A549 (cell line): ENCODE results near the gene SLC45A1. TPM values are rescaled to one million over a fixed set of nuclear protein-coding genes. Genes with fewer than 3 reads are reported as not detected.

Experiments used
- ATAC-seq, 2 experiments: fragments of 200-7000 bp in 1 of 2; fragments of >200 bp in 1 of 2; cut with Nextera tagmentation in 1 of 2; cut with Tn5 transposase in 1 of 2; 3 replicates each; pipeline versions ENCODE4 v1.8.0 to v1.9.1; 2018 to 2020; ENCODE audit warnings: mild to moderate bottlenecking in 1 of 2, moderate library complexity in 1 of 2
- CTCF ChIA-PET: fragments of 300-600 bp; sonication (Branson Sonifier 250); formaldehyde crosslinking; extraction: SDS; loops from one replicate; lab custom pipeline; 2021; ENCODE audit warnings: antibody characterized with exemption, inconsistent platforms; lab: Yijun Ruan, JAX
- POLR2A ChIA-PET: fragments of 350-600 bp; formaldehyde crosslinking; extraction: SDS; loops from one replicate; lab custom pipeline; 2021; ENCODE audit warnings: antibody characterized with exemption, inconsistent platforms; lab: Yijun Ruan, JAX
- DNase-seq, 2 experiments: peaks; one replicate each; pipeline versions ENCODE4 v3.0.0 to v3.0.0-alpha.2; 2011 to 2016; ENCODE audit warnings: low read depth in 1 of 2, low spot score in 1 of 2
- FAIRE-seq: peaks from 2 replicates; lab custom pipeline; 2011; peaks lifted over from hg19 to GRCh38; lab: Jason Lieb, UNC
- H3K27ac ChIP-seq, 2 experiments: fragments of >200 bp; sonication (Bioruptor Twin); formaldehyde crosslinking; 3 replicates each; pipeline ENCODE4 v1.5.1; 2016 to 2017
- H3K4me1 ChIP-seq: fragments of >200 bp; sonication (Bioruptor Twin); formaldehyde crosslinking; 3 replicates; pipeline ENCODE4 v1.6.1; 2016
- H3K4me2 ChIP-seq: fragments of >200 bp; sonication (Bioruptor Twin); formaldehyde crosslinking; 3 replicates; pipeline ENCODE4 v1.6.1; 2016
- H3K4me3 ChIP-seq: fragments of >200 bp; sonication (Bioruptor Twin); formaldehyde crosslinking; 3 replicates; pipeline ENCODE4 v1.5.1; 2016
- H3K9me3 ChIP-seq: fragments of >200 bp; sonication (Bioruptor Twin); formaldehyde crosslinking; 3 replicates; pipeline ENCODE4 v1.6.1; 2016
- CBX8 ChIP-seq: fragments of 200-600 bp; sonication (generic); IDR thresholded peaks from 2 replicates; pipeline ENCODE4 v1.6.1; 2016
- EHMT2 ChIP-seq: fragments of 200-600 bp; sonication (generic); IDR thresholded peaks from 2 replicates; pipeline ENCODE4 v1.6.1; 2016; ENCODE audit warnings: antibody characterized with exemption, low read depth, mild to moderate bottlenecking, moderate library complexity
- FOSL2 ChIP-seq, 2 experiments: fragments of 450-650 bp in 1 of 2; fragments of >200 bp in 1 of 2; sonication (Bioruptor Twin) in 1 of 2; formaldehyde crosslinking; IDR thresholded peaks; 2 replicates each; pipeline versions ENCODE4 v1.5.0 to v1.6.1; 2016 to 2020; ENCODE audit warnings: mild to moderate bottlenecking in 1 of 2, moderate library complexity in 1 of 2
- GATA3 ChIP-seq: IDR thresholded peaks from 2 replicates; pipeline ENCODE4 v1.6.1; 2012; ENCODE audit warnings: borderline replicate concordance
- HDAC2 ChIP-seq: fragments of 200-600 bp; sonication (generic); IDR thresholded peaks from 2 replicates; pipeline ENCODE4 v1.6.1; 2016
- HOXA7 ChIP-seq: fragments of 250-450 bp; sonication (Bioruptor Pico); IDR thresholded peaks from 2 replicates; pipeline ENCODE4 v1.5.0; 2020; ENCODE audit warnings: mild to moderate bottlenecking, moderate library complexity
- JUN ChIP-seq, 2 experiments: fragments of >200 bp; sonication (Bioruptor Twin); formaldehyde crosslinking; IDR thresholded peaks; 2 replicates in 1 of 2; 3 replicates in 1 of 2; pipeline ENCODE4 v1.6.1; 2016 to 2017
- MAFK ChIP-seq: fragments of 450-650 bp; IDR thresholded peaks from 2 replicates; pipeline ENCODE4 v1.6.1; 2014; ENCODE audit not compliant: partially characterized antibody
- MAZ ChIP-seq: fragments of 150-350 bp; IDR thresholded peaks from 2 replicates; pipeline ENCODE4 v1.6.1; 2014; ENCODE audit warnings: antibody characterized with exemption, low read depth, low read length, borderline replicate concordance
- MYC ChIP-seq: IDR thresholded peaks from 2 replicates; pipeline ENCODE4 v1.6.1; 2012; ENCODE audit warnings: mild to moderate bottlenecking, inconsistent platforms, low read length, improper control_type of control experiment, borderline replicate concordance
- PHF8 ChIP-seq: fragments of 200-600 bp; sonication (generic); IDR thresholded peaks from 2 replicates; pipeline ENCODE4 v1.6.1; 2016; ENCODE audit warnings: low read depth, mild to moderate bottlenecking, antibody characterized with exemption, moderate library complexity, borderline replicate concordance
- POLR2AphosphoS2 ChIP-seq: conservative IDR thresholded peaks from 2 replicates; pipeline ENCODE4 v1.6.1; 2012; ENCODE audit warnings: low read length, improper control_type of control experiment, inconsistent platforms
- RAD21 ChIP-seq, 2 experiments: fragments of >200 bp in 1 of 2; sonication (Bioruptor Twin) in 1 of 2; formaldehyde crosslinking in 1 of 2; IDR thresholded peaks in 1 of 2; conservative IDR thresholded peaks in 1 of 2; 2 replicates in 1 of 2; 3 replicates in 1 of 2; pipeline ENCODE4 v1.6.1; 2012 to 2018; ENCODE audit warnings: inconsistent platforms in 1 of 2
- RARB ChIP-seq: fragments of 250-450 bp; sonication (Bioruptor Pico); IDR thresholded peaks from 2 replicates; pipeline ENCODE4 v1.8.0; 2021; ENCODE audit warnings: mild to moderate bottlenecking, moderate library complexity
- RFX5 ChIP-seq: fragments of 450-650 bp; IDR thresholded peaks from 2 replicates; pipeline ENCODE4 v1.7.1; 2014; ENCODE audit warnings: antibody characterized with exemption, mild to moderate bottlenecking, moderate library complexity
- WGBS: methylation state at CpG from one replicate; pipeline ENCODE4 v1.1.6; 2017; ENCODE audit errors: missing lambda C conversion rate; 5-methylcytosine and 5-hydroxymethylcytosine counted together
- polyA plus RNA-seq, 4 experiments: library from polyadenylated mRNA; depleted of rRNA in 3 of 4; stranded (reverse); fragments of >200 nt; fragmentation: RNase III in 1 of 4; extraction: RNeasy Plus Mini Kit Qiagen cat#74134 plus additional on column Dnase treatment in 1 of 4; gene quantifications; 2 replicates in 3 of 4; 3 replicates in 1 of 4; pipeline ENCODE4 v1.2.3, GENCODE V29; 2011 to 2017
- TF ChIP-seq, protein P1 (sequence below): fragments of 450-650 bp; IDR thresholded peaks from 2 replicates; pipeline ENCODE4 v1.6.1; 2014; ENCODE audit warnings: antibody characterized with exemption
- TF ChIP-seq, protein P2 (sequence below): fragments of >200 bp; sonication (Bioruptor Twin); formaldehyde crosslinking; IDR thresholded peaks from 3 replicates; pipeline ENCODE4 v1.5.1; 2016
- TF ChIP-seq, protein P3 (sequence below): IDR thresholded peaks from 2 replicates; pipeline ENCODE4 v1.6.1; 2012
- TF ChIP-seq, protein P4 (sequence below): IDR thresholded peaks from 2 replicates; pipeline ENCODE4 v1.6.1; 2012; ENCODE audit warnings: low read depth, borderline replicate concordance

SLC45A1 gene
- polyA plus RNA-seq, 2 of the 4 experiments (the other 2 are of a cell fraction): 1.6 to 1.8 TPM

DNA sequence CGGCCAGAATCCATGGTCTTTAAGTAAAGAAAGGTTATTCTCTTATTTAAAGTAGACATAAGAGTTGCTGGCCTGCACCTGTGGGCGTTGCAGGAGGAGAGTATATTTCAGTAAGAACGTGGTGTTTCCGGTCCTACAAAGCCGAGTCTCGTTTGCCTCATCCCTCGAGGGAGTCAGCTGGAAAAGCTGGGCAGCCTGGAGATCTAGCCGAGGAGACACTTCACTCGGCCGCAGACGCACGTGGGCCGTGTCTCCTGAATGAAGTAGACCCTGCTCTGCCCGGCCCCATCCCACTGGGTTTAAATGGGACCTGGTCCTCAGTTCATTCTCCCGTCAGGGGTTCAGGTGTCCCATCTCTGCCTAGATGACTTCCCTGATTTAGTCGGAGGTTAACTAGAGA, 14.9 kb downstream of the SLC45A1 start:
- POLR2A ChIA-PET: no interaction called here
- CTCF ChIA-PET: interaction anchor here (0.6 to 2.6 kb wide), 4 partner anchors 19 to 506 kb away, joined by 3 to 9 read pairs (median 6); no protein-coding TSS in a partner anchor
- Histone ChIP-seq H3K4me1 (no peaks in the 10 kb centered on the region), H3K9me3 (no peaks in the 10 kb centered on the region), H3K4me3 (no peak overlapping the region), H3K4me2 (no peak overlapping the region)
- WGBS: 95% methylated on average over 16 of the region's 16 CpGs
- ATAC-seq (no peak), FAIRE-seq (no peak)
- TF ChIP-seq CBX8 (no peak), MAFK (no peak), PHF8 (no peak), MAZ (no peak), RARB (no peak), FOSL2 (IDR thresholded peaks at IDR 0.05) (no peak), FOSL2 (CRISPR knock-in tag; IDR thresholded peaks at IDR 0.05) (no peak), HDAC2 (no peak)
- TF ChIP-seq, protein P1, sequence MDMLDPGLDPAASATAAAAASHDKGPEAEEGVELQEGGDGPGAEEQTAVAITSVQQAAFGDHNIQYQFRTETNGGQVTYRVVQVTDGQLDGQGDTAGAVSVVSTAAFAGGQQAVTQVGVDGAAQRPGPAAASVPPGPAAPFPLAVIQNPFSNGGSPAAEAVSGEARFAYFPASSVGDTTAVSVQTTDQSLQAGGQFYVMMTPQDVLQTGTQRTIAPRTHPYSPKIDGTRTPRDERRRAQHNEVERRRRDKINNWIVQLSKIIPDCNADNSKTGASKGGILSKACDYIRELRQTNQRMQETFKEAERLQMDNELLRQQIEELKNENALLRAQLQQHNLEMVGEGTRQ: no peak
- TF ChIP-seq, protein P2, sequence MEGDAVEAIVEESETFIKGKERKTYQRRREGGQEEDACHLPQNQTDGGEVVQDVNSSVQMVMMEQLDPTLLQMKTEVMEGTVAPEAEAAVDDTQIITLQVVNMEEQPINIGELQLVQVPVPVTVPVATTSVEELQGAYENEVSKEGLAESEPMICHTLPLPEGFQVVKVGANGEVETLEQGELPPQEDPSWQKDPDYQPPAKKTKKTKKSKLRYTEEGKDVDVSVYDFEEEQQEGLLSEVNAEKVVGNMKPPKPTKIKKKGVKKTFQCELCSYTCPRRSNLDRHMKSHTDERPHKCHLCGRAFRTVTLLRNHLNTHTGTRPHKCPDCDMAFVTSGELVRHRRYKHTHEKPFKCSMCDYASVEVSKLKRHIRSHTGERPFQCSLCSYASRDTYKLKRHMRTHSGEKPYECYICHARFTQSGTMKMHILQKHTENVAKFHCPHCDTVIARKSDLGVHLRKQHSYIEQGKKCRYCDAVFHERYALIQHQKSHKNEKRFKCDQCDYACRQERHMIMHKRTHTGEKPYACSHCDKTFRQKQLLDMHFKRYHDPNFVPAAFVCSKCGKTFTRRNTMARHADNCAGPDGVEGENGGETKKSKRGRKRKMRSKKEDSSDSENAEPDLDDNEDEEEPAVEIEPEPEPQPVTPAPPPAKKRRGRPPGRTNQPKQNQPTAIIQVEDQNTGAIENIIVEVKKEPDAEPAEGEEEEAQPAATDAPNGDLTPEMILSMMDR: no peak
- TF ChIP-seq, all 56 proteins: peak for 0
- no peak for DNase-seq
- H3K27ac ChIP-seq: no peak overlapping the region

- H3K9me3 ChIP-seq: no peaks in the 10 kb centered on the region
- no peak for DNase-seq
- ChIA-PET CTCF (interaction anchor here (0.6 to 2.6 kb wide), 6 partner anchors 16 to 505 kb away, joined by 3 to 9 read pairs (median 4); no protein-coding TSS in a partner anchor), POLR2A (no interaction called here)
- H3K4me1 ChIP-seq: no peaks in the 10 kb centered on the region
- no peak for FAIRE-seq
- H3K4me3 ChIP-seq: no peak overlapping the region
- ATAC-seq: no peak
- 92% methylated on average over 16 of the region's 16 CpGs for WGBS
- no peak overlapping the region for H3K27ac ChIP-seq
- TF ChIP-seq RFX5 (no peak), POLR2AphosphoS2 (no peak), RAD21 (conservative IDR thresholded peaks at IDR 0.05 in 1 of 2, IDR thresholded peaks at IDR 0.05 in 1 of 2) (no peak), JUN (IDR thresholded peaks at IDR 0.05) (no peak), PHF8 (no peak), GATA3 (no peak), CBX8 (no peak), MYC (no peak), EHMT2 (no peak), HOXA7 (no peak)
- TF ChIP-seq, protein P3, sequence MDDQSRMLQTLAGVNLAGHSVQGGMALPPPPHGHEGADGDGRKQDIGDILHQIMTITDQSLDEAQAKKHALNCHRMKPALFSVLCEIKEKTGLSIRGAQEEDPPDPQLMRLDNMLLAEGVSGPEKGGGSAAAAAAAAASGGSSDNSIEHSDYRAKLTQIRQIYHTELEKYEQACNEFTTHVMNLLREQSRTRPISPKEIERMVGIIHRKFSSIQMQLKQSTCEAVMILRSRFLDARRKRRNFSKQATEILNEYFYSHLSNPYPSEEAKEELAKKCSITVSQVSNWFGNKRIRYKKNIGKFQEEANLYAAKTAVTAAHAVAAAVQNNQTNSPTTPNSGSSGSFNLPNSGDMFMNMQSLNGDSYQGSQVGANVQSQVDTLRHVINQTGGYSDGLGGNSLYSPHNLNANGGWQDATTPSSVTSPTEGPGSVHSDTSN: no peak
- TF ChIP-seq, protein P4, sequence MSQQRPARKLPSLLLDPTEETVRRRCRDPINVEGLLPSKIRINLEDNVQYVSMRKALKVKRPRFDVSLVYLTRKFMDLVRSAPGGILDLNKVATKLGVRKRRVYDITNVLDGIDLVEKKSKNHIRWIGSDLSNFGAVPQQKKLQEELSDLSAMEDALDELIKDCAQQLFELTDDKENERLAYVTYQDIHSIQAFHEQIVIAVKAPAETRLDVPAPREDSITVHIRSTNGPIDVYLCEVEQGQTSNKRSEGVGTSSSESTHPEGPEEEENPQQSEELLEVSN: no peak
- H3K4me2 ChIP-seq: no peak overlapping the region
Measured at GRCh38 chr1:8333246-8333987, 15.5 kb downstream of the SLC45A1 start.
